Measurements from ENCODE around the gene WFDC1. TPM values are rescaled to one million over a fixed set of nuclear protein-coding genes. Genes with fewer than 3 reads are reported as not detected.

WFDC1 gene
- total and polyA plus RNA-seq, 7 donors = 0.32 to 1.2 (median 0.65) TPM; not detected in 1

DNA sequence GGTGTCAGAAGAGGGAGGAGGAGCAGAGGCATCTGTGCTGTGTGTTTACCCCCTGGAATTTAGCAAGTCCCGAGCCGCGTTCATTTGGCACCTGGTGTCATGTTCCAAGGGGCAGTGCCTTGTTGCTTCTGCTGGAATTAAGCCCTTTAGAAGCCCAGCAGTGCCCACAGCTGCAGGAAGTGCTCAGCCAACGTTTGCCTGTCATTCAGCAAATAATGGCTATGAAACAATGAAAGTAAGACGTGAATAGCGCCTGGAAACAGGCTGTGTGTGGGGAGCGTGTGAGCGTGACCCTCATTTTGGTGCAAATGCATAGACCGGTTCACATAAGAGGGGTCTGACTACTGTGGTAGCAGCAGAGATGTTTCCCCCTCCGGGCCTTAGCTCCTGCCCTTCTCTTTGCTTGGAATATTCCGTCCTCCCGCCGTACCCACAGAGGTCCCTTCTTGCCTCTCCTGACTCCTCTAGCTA is 67.8 kb downstream of the WFDC1 start:
- Histone ChIP-seq H3K27ac (no peak overlapping the region), H3K36me3 (ENCODE audit: insufficient read depth in 1 of 2, low read depth in 1 of 2) (no peaks in the 10 kb centered on the region), H3K9me3 (no peaks in the 10 kb centered on the region), H3K27me3 (ENCODE audit: insufficient read depth in 3 of 3, low read length in 2 of 3) (peaks cover 0 to 14% (median 2%) of the 10 kb centered on the region in 3 donors), H3K4me1 (no peaks in the 10 kb centered on the region), H3K4me3 (no peak overlapping the region)
- ATAC-seq = no peak
- TF ChIP-seq CTCF (IDR thresholded peaks at IDR 0.05) = no peak
- WGBS, 3 donors = 31 to 50% (median 34%) methylated on average over 12 to 13 of the region's 13 CpGs
- intact Hi-C loops (cut with DNase I) = no loop called here
- DNase-seq = no peak

GRCh38 chr16:84366208-84366607 is 71.5 kb downstream of the WFDC1 start:
- intact Hi-C loops (cut with DNase I) = no loop called here
- Histone ChIP-seq H3K27ac (no peak overlapping the region), H3K36me3 (ENCODE audit: insufficient read depth in 1 of 2, low read depth in 1 of 2) (no peaks in the 10 kb centered on the region), H3K4me1 (no peaks in the 10 kb centered on the region), H3K27me3 (ENCODE audit: insufficient read depth in 3 of 3, low read length in 2 of 3) (peaks cover 0 to 49% (median 17%) of the 10 kb centered on the region in 3 donors), H3K4me3 (no peak overlapping the region), H3K9me3 (no peaks in the 10 kb centered on the region)
- no peak for DNase-seq
- no peak for ATAC-seq
- TF ChIP-seq CTCF (IDR thresholded peaks at IDR 0.05) = no peak
- 76 to 87% (median 78%) methylated on average over 9 of the region's 9 CpGs for WGBS, 3 donors

GRCh38 chr16:84367297-84367680 is 72.6 kb downstream of the WFDC1 start:
- no peak for DNase-seq

DNA sequence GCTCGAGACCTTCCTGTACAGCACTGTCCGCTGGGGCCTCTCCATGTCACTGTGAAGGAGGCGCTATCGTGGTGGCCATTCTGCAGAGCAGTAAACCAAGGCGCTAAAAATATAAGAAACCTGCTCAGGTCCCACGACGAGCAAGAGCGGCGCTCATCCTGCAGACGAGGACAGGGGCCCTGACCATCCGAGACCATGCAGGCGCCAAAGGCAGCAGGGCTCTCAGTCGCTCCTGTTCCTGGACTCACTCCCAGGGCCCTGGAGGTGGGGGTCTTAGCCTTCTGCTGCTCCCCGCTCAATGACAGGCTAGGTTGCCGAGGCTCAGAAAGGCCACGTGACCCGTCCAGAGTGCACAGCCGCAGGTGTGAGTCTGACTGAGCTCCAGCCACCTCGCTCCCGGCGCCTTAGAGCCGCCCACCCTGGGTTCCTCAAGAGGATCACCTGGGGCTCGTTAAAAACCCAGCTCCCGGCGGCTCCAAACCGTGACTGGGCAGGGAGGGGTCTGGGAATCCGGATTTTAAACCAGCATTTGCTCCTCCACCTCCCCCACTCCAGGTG is 73.2 kb downstream of the WFDC1 start:
- peaks cover 0 to 60% (median 17%) of the 10 kb centered on the region in 3 donors for H3K27me3 ChIP-seq (ENCODE audit: insufficient read depth in 3 of 3, low read length in 2 of 3)
- no peak overlapping the region for H3K4me3 ChIP-seq

More at GRCh38 chr16:84367297-84367680, 72.6 kb downstream of the WFDC1 start:
- ATAC-seq = no peak
- no peak for TF ChIP-seq CTCF (IDR thresholded peaks at IDR 0.05)
- Histone ChIP-seq H3K9me3 (no peaks in the 10 kb centered on the region), H3K36me3 (ENCODE audit: insufficient read depth in 1 of 2, low read depth in 1 of 2) (no peaks in the 10 kb centered on the region), H3K4me3 (no peak overlapping the region), H3K4me1 (no peaks in the 10 kb centered on the region), H3K27ac (no peak overlapping the region), H3K27me3 (ENCODE audit: insufficient read depth in 3 of 3, low read length in 2 of 3) (peaks cover 0 to 60% (median 17%) of the 10 kb centered on the region in 3 donors)
- intact Hi-C loops (cut with DNase I) = no loop called here
- 45 to 74% (median 56%) methylated on average over 9 of the region's 9 CpGs for WGBS, 3 donors

More for the DNA sequence above, 73.2 kb downstream of the WFDC1 start:
- Histone ChIP-seq H3K4me1 (no peaks in the 10 kb centered on the region), H3K36me3 (ENCODE audit: insufficient read depth in 1 of 2, low read depth in 1 of 2) (no peaks in the 10 kb centered on the region), H3K27ac (no peak overlapping the region), H3K9me3 (no peaks in the 10 kb centered on the region)
- DNase-seq (no peak), ATAC-seq (no peak)
- TF ChIP-seq CTCF (IDR thresholded peaks at IDR 0.05) = no peak
- WGBS, 3 donors = 21 to 28% (median 28%) methylated on average over 27 of the region's 27 CpGs
- intact Hi-C loops (cut with DNase I) = no loop called here
